ENCODE results near the gene TECTB.

Gene TECTB

DNA sequence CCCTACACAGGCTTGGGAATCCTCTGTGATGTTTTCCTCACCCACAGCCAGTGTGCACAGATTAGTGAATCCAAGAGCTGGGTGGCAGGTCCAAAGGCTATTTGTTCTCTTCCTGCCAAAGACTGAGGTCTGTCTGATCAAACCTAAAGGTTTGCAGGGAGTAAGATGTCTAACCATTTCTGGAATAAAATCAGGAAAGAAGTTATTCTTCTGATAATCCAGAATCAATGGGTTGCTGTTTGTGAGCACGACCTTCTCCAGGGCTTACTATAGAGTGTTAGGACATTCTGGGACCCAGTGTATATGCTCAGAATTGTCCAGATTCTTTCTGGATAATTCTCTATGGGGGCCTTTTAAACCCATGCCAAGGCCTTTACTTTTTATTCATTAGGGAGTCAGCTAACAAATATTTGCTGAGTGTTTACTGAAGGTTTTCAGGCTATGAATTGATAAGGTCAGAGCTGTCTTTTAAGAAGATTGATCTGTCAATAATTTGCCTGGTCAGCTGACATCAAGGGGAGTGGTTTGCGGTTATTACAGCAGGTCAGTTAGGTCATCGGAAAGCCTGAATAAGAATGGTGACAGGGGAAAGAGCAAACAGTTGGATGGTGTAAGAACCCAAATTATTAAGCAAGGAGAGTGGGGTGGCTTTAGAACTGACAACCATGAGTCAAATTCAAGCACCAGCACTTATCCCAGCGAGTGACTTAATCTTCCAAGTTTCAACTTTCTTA, 7.5 kb upstream of the TECTB start:
- no peak for DNase-seq

DNA sequence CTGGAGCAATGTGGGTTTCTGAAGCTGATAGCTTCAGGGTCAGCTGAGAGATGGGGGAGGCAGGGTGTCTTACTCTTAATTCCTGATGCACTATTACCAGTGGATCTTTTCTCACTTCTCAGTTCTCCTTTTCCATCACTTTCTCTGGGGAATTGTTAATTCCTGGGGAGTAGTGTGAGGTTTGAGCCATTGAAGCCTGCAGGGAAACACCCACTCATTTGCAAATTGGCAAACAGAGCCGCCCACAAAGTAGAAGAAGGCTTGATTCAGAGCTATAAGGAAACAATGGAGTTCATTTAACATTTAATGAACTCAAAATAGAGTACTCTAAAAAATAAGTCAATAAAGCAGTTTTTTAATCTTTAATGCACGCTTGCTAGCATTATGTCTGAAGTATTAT, 4.3 kb upstream of the TECTB start:
- DNase-seq, result no peak

DNA sequence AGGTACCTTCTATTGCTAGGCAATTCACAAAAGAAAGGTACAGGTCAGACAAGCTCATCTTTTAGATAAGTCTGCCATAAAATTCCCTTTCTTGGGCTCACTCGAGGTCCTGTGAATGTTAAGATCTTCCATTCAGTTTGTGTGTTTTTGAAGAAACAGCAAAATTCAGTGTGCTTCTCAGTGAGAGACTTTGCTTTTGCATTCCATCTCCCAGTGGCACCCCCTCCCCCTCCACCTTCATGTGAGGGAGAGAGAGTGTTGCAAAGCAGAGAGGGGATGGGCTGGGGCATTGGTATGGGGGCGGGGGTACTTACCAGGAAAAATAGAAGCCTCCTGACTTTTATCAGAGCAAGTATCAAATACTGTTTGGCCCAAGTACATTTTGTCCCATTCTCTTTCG, 3.8 kb upstream of the TECTB start:
- DNase-seq, result no peak

DNA sequence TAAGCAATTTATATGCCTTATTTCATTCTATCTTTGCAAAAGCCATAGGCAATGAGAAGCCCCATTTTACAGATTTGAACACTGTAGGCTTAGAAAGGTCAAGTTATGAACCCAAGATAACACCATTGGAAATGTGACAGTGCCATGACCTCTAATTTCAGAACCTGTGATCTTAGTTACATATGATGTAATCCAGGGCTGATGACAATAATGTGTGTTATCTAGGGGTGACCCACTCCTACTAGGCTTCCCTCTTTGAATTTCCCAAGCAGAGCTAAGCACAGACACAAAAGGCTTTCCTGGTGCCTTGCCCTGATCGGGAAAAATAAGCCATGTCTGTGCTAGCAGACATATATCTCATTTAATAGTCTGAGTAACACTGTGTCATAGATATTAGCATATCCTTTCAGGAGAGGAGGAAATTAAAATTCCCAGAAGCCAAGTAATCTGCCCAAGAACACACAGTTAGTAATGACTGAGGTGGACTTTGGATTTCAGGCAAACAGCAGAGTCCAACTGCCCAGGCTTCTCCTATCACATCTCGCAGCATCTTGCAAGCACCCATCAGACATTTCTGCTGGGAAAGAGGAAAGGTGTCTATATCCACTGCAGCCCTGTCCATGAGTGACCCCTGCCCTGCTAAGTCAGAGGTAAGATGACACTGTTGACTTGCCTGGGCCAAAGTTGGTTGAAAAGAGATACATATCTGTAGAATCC, 2.8 kb upstream of the TECTB start:
- no peak for DNase-seq

DNA sequence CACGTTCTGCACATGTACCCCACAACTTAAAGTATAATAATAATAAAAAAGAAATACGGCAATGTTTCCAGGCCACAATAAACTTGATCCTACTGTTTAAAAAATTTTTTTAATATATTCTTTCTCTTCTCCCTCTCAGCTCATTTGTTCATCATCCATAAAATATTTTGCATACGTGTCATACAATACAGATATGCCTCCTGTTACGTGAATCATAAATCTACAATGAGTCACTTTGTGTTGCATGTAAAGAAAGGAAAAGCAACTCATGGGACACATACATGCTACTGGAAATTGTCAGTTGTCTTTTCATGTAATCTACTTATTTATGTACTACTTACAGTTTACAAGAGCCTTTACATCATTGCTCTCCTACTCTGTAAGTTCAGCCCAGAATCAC, 1.1 kb upstream of the TECTB start:
- DNase-seq, result no peak

DNA sequence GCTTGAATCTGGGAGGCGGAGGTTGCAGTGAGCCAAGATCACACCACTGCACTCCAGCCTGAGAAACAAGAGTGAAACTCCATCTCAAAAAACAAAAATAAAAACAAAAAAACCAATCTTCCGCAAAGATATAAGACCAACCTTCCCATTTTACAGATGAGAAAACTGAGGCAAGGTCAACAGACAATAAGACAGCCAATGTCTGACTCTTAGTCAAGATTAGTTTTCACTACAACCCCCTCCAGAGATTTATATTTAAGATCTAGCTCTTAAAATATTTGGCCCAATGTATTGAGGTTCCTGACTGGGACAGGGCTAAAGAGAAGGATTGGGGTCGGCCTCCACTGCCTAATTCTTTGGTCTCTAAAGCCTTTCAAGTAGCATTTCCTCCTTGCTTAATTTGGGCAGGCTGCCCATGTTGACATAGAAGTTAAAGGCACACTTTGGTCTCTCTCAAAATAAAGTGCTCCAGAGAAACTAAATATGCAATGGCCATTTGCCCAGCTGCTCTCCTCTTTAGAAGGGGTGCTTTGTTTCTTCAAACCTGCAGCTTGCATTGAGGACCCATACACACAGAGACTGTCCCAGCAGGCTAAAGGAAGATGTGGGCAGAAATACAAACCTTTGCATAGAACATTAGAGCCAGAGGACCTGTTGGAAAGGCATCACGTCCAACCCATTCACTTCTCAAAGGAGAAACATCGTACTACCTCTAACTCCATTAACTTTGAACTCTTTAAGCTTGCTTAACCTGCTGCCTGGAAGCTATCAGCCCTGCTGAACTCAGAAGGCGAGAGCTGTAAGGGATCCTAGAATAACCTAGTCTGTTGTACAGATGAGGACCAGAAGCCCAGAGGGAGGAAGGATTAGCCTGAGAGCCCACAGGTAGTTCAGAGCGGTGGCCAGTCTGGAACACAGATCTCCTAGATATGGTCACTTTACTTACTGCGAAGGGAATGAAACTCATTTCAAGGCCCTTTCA, 3.9 kb downstream of the TECTB start:
- no peak for DNase-seq

DNA sequence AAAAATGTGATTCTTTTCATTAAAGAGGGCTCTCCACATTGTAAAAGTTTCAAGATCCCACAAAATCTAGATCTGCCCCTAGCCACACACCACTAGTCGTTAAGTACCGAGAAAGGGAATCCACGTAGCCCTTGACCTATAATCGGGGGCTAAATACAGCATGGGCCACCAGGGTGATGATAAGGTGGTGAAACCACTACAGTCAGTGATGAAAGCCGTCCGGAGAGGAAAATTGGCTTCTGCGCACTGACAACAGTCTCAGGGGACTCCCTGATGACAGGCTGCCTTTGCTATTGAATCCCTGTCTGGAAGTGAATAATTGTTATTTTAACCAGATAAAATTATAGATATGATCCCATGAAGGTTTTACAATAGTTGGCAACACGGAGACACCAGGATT, 4.6 kb downstream of the TECTB start:
- DNase-seq, result no peak

DNA sequence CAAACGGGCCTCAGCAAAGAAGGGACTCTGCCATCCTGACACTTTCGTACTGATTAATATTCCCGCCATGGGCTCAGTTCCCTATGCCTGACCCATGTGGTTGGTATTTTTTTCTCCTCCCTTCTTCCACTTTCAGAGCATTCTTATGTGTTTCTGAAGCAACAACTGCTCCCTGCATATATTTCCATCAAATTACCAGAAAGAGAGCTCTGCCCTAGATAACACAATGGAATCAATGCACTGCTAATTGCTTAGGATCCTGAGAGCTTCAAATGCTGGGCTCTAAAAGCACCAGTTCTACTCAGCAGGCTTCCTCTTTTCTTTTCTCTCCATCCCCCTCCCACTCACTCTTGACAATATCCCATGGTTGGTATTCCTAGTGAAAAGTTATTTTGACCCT, 5.3 kb downstream of the TECTB start:
- no peak for DNase-seq

DNA sequence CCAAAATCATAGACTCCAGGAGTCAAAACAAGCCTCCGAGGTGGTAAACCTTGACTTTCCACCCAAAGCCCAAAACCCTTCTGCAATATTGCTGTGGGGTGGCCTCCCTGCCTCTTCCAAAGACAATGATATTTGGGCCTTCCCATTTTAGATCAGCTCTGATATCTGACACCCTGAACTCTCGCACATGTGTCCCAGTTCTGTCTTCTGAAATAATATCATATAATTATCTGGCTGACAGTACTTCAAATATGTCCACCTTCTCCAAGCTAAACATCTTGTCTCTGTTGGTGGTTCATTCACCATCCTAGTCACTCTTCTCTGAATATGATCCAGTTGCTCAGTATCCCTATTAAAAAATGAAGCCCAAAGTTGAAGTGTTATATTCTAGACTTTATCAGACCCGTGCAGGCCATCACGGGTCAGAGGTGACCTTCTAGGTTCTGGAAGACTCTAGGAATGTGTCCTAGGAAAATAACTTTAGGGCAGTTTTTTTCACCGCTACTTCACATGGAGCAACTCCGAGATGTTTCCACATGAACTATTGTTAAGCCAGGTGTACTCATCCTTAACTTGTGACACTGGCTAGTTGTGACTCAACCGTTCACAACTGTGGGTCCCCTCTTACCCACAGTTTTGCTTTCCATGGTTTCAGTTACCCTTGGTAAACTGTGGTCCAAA, 6.3 kb downstream of the TECTB start:
- no peak for DNase-seq

DNA sequence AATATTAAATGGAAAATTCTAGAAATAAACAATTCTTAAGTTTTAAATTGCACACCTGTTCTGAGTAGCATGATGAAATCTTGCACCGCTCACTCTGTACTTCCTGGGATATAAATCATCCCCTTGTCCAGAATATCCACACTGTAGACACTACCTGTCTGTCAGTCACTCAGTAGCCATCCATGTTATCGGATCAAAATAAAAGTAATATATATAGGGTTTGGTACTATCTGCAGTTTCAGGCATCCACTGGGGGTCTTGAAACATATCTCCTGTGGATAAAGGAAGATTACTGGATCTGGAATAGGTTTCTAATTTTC, 6.8 kb downstream of the TECTB start:
- no peak for DNase-seq

DNA sequence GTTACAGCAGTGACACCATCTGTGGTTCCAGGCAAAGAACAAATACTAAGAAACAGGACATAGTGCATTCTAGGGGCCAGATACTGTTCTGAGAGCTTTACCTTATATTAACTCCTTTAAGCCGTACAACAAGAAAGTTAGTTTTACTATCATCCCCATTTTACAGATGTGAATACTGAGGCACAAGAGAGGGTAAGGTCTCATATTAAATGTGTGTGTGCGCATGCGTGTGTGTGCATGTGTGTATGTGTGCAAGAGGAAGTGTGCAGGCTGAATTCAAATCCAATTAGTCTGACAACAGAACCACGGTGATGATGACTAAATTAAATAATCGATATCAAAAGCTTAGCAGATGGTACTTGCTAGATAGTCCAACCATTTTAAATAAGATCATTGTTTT, 11.0 kb downstream of the TECTB start:
- no peak for DNase-seq

DNA sequence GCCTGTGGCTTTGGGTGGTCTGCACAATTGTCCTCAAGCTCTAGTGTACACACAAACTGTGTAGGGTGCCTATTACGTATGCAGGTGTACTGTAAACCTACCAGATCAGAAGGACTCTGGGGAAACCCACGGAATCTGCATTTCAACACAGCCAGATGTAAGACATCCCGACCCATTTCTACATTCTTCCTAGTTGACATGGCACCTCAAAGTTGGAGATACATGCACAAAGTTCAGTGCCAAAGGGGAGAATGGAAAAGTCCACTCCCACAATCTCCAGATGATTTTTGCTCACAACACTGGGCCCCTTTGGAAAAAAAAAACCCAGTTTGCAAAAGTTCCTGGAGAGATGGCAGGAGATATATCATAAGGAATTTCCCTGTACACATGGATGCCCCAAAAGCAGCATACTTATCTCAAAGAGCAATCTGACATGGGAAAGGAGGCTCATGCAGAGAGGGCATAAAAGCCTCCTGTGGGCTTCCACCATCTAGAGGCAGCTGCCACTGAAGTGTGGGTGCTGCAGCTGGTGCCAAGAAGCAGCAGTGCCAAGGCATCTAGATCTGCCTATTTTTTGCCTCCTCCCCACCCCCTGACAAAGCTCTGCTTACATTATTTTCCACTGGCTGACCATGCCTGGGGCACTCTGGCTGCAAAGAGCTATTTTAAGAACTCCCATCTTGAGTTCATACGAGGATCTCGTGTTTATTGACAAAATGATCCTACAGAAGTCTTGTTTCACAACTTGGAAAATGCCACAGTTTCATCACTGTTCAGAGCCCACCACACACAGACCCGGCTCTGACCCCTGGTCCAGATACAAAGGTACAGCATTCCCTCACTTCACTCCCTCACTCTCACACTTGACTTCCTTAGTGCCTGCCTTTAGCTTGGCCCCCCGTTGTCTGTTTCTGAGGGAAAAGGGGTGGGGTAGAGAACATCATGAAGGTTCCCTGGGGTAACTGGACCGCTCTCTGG, 12.9 kb downstream of the TECTB start:
- no peak for DNase-seq

DNA sequence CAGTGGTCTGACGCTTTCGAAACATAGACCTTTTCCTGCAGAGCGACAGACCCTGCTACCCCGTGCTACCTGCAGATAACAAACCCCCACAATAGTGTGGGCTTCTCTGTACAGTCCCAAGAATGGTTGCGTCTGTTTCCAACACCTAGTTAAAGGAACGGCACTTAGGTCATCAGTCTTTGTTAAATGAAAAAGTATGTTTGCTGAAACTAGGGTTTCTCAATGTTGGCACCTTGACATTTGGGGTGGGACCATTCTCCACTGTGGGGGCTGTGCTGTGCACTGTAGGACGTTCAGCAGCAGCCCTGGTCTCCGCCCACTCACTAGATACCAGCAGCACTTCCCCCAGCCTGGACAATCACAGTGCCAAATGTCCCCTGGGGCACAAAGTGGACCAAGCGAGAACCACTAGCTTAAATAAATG, 13.7 kb downstream of the TECTB start:
- no peak for DNase-seq

DNA sequence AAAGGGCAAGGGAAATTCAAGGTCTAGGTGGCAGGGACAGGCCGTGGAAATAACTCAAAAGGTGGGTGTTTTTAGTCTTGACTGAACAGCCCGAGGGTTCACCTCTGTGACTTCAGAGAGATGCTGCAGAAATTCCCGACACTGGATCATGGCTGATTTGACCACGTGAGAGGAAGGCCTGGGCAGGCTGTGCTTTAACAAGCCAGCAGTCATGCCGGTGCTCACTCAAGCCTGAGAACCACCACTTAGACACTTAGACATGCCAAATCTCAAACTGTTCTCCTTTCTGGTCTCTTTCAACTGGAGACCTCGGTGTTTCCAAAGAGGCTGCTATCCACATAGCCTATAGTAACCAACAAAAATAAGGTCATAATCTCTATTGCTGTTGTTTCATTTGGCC, 15.4 kb downstream of the TECTB start:
- no peak for DNase-seq

DNA sequence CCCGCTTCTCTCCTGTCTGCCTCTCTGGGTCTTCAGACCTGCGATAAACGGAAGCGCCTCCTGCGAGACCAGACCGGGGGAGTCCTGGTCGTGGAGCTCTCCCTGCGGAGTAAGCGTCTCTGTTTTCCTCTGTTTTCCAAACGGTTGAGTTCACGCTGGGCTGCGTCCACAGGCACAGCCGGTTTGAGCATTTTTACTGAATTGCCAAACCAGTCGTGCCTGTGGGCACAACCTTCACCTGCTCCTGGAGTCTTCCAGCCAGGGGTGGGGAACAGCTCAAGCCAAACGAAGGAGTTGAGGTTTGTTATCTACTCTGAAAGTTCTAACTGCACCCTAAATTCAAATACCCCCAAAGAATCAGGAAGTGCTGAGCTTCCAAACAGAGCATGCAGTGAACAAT, 16.3 kb downstream of the TECTB start:
- no peak for DNase-seq

DNA sequence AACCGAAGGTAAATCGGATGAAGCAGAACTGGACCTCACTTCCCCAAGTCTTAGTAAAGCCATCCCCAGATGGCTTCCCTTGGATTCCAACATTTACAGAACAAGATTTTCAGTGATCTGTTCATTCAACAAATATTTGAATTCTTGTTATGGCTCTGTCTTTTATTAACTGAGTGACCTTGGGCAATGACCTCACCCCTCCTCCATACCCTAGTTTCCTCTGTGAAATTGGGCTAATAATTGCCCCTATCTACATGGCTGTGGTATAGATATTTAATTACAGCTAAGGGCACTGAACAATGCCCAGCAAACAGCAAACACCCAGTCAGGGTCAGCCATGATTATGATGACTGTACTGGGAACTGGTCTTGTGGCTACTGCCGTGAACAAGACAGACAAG, 19.1 kb downstream of the TECTB start:
- no peak for DNase-seq

DNA sequence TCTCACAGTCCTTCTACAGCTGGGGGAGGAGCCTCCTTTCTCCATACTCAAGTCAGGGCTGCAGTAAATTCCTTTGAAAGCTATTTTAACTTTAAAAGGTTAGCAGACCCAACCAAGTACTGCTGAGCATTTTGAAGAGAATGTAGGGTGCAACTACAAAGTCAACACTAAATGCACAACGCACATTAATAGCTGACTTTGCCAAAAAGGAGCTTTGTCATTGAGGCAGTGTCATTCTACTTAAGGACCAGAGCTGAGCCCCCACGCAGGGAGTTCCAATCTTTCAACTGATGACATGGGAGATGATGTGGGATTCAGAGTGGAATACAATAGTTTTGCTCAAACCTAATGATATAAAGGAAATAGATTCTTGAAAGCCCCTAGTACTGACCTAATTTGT, 20.3 kb downstream of the TECTB start:
- DNase-seq, result no peak

DNA sequence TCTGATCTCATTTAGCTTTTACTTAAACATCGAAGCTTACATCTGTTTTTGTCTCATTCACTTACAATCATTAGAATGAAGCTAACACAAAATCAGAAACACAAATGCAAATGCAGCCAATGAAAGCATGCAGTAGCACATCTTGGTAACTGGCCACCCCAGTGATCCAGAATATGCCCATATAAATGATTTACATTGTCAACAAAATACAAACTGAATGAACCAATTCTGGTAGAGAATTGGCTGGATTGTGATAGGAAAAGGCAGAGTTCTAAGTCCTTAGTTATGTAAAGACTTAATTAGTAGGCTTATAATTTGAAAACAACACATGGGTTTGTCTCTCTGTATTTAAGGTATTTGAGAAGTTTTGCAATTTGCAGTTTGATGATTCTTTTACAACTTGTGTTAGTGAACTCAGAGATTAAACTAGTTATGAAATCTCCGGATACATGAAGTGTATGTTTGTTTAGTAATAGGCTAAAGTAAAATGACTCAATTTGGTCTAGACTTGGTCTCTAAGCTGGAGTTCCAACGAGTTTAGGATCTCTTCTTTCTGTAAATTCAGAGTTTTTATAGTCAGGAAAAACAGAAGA, 21.2 kb downstream of the TECTB start:
- DNase-seq, result no peak

DNA sequence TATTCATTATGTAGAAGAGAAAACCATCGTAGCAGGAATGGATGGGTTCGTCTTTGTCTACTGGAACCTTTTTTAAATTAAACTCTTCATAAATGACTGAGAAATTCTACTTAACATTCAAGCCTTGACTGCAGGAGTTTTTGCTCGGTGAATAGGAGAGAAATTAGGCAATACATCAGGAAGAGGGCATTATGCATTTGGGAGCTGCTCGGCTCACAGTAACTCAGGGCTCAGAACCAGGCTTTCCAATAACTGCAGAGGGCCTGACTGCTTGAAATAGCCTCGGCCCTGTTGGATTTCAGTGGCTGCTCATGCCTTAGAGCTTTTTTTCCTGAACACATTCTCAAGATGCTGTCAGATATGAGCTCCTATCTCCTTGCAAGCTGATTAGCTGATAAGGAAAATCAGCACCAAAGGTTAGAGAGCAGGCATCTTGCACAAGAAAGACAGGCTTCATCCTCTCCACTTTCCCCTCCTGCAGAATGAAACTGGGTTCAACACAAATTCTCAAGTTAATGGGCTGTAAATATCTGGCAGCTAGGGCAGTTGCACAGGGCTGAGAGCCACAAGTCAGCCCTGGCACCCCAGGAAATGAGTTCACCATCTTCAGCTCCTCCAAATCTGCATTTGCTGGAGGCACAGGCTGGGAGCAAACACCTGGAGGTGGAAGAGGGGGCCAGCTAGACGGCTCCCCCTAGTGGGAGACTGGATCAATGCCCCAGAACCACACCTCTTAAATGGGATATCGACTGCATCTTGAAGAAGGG, 24.3 kb downstream of the TECTB start:
- peak; percentile 41 for DNase-seq

DNA sequence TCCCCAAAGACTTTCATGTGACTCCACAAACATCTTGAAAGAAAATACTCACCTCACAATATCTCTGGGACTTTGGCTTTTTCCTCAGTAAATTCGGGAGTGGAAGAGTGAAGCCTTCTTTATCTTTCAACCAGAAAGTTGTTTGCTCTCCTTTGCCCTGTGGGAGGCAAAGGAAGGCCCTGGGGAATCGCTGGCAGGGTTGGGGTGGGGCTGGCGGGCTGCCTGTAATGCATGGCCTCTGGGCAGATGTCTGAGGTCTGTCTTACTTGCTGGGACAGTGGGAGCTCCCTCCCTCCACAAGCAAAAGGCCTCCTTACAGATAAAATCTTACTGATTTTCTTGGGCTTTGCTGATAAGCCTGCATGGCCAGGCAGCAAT, 24.9 kb downstream of the TECTB start:
- no peak for DNase-seq

DNA sequence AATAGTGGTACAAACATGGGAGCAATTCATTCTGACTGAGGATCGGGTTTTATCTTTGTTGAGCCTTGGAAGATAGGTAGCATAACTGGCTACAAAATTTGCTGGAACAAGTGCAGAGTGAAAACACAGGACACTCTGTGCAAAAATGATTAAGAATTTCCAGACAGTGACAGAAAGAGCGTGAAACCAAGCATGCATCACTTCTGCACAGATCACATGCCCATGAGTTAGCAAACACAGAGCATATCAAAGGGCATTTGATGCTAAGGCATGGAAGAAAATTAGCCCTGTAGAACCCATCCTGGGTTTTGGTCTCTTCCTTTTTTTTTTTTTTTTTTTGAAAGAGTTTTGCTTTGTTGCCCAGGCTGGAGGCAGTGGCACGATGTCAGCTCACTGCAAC, 28.3 kb downstream of the TECTB start:
- DNase-seq, result no peak

Measured in activated CD4-positive, alpha-beta T cell treated with anti-CD3 and anti-CD28 coated beads, Interleukin-2, amount 50 U/mL, for 16 hours (primary cell).